ENCODE data around the gene DYRK1A. TPM values are rescaled to one million over a fixed set of nuclear protein-coding genes. Genes with fewer than 3 reads are reported as not detected.

The DYRK1A gene
- total and polyA plus RNA-seq, 2 of the 13 experiments (the other 11 are each of a cell fraction or from before 2014, with no cell fraction given) = 24.6 to 34.2 TPM

DNA sequence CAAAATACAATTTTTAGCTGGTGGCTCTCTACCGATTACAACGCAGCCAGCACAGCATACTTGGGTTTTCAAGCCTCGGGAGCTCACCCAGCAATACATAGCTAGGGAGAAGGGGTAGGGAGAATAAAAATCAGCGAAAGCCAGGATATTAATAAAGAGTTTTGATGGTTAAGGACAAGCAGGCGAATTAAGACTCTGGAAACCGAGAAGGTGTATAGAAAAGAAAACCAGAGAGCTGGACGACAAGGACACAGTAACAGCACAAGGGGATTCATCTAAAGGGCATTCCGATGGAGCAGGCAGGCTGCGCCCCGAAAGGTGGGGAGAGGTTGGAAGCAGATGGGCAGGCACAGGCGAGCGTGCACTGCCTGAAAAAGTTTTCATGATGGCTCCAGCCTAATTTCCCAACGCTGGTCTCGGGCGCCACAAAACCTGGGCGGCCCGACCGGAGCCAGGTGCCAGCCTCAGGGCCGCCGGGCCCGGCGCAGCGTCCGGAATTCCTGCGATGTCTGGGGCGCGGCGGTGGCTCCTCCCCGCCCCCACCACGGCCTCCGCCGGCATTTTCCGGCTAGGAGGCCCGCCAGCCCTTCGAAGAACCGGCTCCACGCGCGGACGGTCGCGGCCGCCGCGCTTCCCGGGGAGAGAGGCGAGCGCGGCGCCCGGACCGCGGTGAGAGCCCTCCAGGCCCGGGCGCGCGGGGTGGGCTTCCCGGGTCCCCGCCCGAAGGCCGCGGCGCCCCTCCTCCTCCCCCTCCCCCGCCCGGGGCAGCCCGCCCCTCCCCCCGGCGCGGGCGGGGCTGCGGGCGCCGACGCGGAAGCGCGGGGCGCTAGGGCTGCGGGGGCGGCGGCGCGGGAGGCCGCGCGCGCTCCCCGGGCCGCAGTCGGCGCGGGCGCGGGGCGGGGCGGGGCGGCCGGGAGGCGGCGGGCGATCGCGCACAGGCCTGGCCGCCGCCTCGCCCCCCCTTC is 774 bp upstream of the DYRK1A start (continued):
- TF ChIP-seq ZSCAN22 (CRISPR knock-in tag; IDR thresholded peaks at IDR 0.05) (no peak), ZNF879 (CRISPR knock-in tag; IDR thresholded peaks at IDR 0.05) (no peak), SRSF1 (optimal IDR thresholded peaks at IDR 0.05; ENCODE audit: low read depth, low read length) (no peak), TARDBP (CRISPR knock-in tag; IDR thresholded peaks at IDR 0.05) (no peak), ZNF143 (CRISPR knock-in tag; IDR thresholded peaks at IDR 0.05) (no peak), ZBTB21 (CRISPR knock-in tag; IDR thresholded peaks at IDR 0.05) (no peak), SYNCRIP (IDR thresholded peaks at IDR 0.05; ENCODE audit: insufficient read depth, low read depth, low read length) (no peak)
- TF ChIP-seq, protein P1, sequence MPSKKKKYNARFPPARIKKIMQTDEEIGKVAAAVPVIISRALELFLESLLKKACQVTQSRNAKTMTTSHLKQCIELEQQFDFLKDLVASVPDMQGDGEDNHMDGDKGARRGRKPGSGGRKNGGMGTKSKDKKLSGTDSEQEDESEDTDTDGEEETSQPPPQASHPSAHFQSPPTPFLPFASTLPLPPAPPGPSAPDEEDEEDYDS (CRISPR knock-in tag; IDR thresholded peaks at IDR 0.05) = no peak
- TF ChIP-seq, protein P2, sequence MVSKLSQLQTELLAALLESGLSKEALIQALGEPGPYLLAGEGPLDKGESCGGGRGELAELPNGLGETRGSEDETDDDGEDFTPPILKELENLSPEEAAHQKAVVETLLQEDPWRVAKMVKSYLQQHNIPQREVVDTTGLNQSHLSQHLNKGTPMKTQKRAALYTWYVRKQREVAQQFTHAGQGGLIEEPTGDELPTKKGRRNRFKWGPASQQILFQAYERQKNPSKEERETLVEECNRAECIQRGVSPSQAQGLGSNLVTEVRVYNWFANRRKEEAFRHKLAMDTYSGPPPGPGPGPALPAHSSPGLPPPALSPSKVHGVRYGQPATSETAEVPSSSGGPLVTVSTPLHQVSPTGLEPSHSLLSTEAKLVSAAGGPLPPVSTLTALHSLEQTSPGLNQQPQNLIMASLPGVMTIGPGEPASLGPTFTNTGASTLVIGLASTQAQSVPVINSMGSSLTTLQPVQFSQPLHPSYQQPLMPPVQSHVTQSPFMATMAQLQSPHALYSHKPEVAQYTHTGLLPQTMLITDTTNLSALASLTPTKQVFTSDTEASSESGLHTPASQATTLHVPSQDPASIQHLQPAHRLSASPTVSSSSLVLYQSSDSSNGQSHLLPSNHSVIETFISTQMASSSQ (IDR thresholded peaks at IDR 0.05; ENCODE audit: low read depth) = no peak
- TF ChIP-seq, protein P2 (CRISPR knock-in tag; IDR thresholded peaks at IDR 0.05; ENCODE audit: borderline replicate concordance) = no peak
- TF ChIP-seq, protein P3, sequence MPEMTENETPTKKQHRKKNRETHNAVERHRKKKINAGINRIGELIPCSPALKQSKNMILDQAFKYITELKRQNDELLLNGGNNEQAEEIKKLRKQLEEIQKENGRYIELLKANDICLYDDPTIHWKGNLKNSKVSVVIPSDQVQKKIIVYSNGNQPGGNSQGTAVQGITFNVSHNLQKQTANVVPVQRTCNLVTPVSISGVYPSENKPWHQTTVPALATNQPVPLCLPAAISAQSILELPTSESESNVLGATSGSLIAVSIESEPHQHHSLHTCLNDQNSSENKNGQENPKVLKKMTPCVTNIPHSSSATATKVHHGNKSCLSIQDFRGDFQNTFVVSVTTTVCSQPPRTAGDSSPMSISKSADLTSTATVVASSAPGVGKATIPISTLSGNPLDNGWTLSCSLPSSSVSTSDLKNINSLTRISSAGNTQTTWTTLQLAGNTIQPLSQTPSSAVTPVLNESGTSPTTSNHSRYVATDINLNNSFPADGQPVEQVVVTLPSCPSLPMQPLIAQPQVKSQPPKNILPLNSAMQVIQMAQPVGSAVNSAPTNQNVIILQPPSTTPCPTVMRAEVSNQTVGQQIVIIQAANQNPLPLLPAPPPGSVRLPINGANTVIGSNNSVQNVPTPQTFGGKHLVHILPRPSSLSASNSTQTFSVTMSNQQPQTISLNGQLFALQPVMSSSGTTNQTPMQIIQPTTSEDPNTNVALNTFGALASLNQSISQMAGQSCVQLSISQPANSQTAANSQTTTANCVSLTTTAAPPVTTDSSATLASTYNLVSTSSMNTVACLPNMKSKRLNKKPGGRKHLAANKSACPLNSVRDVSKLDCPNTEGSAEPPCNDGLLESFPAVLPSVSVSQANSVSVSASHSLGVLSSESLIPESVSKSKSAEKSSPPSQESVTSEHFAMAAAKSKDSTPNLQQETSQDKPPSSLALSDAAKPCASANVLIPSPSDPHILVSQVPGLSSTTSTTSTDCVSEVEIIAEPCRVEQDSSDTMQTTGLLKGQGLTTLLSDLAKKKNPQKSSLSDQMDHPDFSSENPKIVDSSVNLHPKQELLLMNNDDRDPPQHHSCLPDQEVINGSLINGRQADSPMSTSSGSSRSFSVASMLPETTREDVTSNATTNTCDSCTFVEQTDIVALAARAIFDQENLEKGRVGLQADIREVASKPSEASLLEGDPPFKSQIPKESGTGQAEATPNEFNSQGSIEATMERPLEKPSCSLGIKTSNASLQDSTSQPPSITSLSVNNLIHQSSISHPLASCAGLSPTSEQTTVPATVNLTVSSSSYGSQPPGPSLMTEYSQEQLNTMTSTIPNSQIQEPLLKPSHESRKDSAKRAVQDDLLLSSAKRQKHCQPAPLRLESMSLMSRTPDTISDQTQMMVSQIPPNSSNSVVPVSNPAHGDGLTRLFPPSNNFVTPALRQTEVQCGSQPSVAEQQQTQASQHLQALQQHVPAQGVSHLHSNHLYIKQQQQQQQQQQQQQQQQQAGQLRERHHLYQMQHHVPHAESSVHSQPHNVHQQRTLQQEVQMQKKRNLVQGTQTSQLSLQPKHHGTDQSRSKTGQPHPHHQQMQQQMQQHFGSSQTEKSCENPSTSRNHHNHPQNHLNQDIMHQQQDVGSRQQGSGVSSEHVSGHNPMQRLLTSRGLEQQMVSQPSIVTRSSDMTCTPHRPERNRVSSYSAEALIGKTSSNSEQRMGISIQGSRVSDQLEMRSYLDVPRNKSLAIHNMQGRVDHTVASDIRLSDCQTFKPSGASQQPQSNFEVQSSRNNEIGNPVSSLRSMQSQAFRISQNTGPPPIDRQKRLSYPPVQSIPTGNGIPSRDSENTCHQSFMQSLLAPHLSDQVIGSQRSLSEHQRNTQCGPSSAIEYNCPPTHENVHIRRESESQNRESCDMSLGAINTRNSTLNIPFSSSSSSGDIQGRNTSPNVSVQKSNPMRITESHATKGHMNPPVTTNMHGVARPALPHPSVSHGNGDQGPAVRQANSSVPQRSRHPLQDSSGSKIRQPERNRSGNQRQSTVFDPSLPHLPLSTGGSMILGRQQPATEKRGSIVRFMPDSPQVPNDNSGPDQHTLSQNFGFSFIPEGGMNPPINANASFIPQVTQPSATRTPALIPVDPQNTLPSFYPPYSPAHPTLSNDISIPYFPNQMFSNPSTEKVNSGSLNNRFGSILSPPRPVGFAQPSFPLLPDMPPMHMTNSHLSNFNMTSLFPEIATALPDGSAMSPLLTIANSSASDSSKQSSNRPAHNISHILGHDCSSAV (CRISPR knock-in tag; IDR thresholded peaks at IDR 0.05; ENCODE audit: borderline replicate concordance) = no peak
- TF ChIP-seq, protein P4, sequence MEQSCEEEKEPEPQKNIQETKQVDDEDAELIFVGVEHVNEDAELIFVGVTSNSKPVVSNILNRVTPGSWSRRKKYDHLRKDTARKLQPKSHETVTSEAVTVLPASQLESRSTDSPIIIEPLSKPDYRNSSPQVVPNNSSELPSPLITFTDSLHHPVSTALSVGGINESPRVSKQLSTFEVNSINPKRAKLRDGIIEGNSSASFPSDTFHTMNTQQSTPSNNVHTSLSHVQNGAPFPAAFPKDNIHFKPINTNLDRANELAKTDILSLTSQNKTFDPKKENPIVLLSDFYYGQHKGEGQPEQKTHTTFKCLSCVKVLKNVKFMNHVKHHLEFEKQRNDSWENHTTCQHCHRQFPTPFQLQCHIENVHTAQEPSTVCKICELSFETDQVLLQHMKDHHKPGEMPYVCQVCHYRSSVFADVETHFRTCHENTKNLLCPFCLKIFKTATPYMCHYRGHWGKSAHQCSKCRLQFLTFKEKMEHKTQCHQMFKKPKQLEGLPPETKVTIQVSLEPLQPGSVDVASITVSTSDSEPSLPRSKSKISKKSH (CRISPR knock-in tag; IDR thresholded peaks at IDR 0.05; ENCODE audit: borderline replicate concordance) = no peak
